Astrocyte (in vitro differentiated cells and primary cell): ENCODE measurements around the gene CD79A. TPM values are rescaled to one million over a fixed set of nuclear protein-coding genes. Genes with fewer than 3 reads are reported as not detected.
"Not testable (repeated sequence)": the region's sequence is repeated elsewhere in the genome, so short reads cannot be mapped to it uniquely, and the experiment has no call there.

ENCODE experiments used
- DNase-seq: peaks from one replicate; pipeline ENCODE4 v3.0.0-alpha.2; 2010; ENCODE audit warnings: low read depth
- FAIRE-seq: peaks from 2 replicates; lab custom pipeline; 2011; peaks lifted over from hg19 to GRCh38; lab: Jason Lieb, UNC
- H2AFZ ChIP-seq: 2 replicates; pipeline ENCODE4 v1.6.0; 2012; ENCODE audit warnings: low read depth, low read length, inconsistent platforms
- H3K27ac ChIP-seq: 2 replicates; pipeline ENCODE4 v1.5.1; 2011; ENCODE audit warnings: low read depth, low read length, inconsistent platforms
- H3K27me3 ChIP-seq: 2 replicates; pipeline ENCODE4 v1.6.0; 2011; ENCODE audit warnings: low read length, inconsistent platforms; ENCODE audit not compliant: insufficient read depth
- H3K36me3 ChIP-seq: 2 replicates; pipeline ENCODE4 v1.5.1; 2011; ENCODE audit warnings: low read length, inconsistent platforms; ENCODE audit not compliant: insufficient read depth
- H3K4me1 ChIP-seq: 2 replicates; pipeline ENCODE4 v1.5.1; 2011; ENCODE audit warnings: low read length, inconsistent platforms; ENCODE audit not compliant: insufficient read depth
- H3K4me2 ChIP-seq: 2 replicates; pipeline ENCODE4 v1.6.0; 2012; ENCODE audit warnings: low read length, inconsistent platforms
- H3K4me3 ChIP-seq: 2 replicates; pipeline ENCODE4 v1.5.1; 2011; ENCODE audit warnings: low read depth, mild to moderate bottlenecking, low read length, inconsistent platforms; ENCODE audit not compliant: insufficient read depth
- H3K79me2 ChIP-seq: 2 replicates; pipeline ENCODE4 v1.6.0; 2012; ENCODE audit warnings: mild to moderate bottlenecking, low read length, inconsistent platforms; ENCODE audit not compliant: insufficient read depth
- H3K9ac ChIP-seq: 2 replicates; pipeline ENCODE4 v1.6.0; 2012; ENCODE audit warnings: mild to moderate bottlenecking, low read length, inconsistent platforms
- H3K9me3 ChIP-seq: 2 replicates; pipeline ENCODE4 v1.5.1; 2012; ENCODE audit warnings: low read depth, mild to moderate bottlenecking, low read length, inconsistent platforms; ENCODE audit not compliant: insufficient read depth
- H4K20me1 ChIP-seq: 2 replicates; pipeline ENCODE4 v1.6.0; 2012; ENCODE audit warnings: low read length, inconsistent platforms; ENCODE audit not compliant: insufficient read depth
- H3K27ac Mint-ChIP-seq: one replicate; pipeline ENCODE4 v1.8.0; 2021; ENCODE audit warnings: mild to moderate bottlenecking, mixed read lengths; ENCODE audit not compliant: unreplicated experiment
- H3K27me3 Mint-ChIP-seq: one replicate; pipeline ENCODE4 v1.8.0; 2021; ENCODE audit warnings: low read depth, mixed read lengths; ENCODE audit not compliant: unreplicated experiment
- H3K36me3 Mint-ChIP-seq: one replicate; pipeline ENCODE4 v1.8.0; 2021; ENCODE audit warnings: low read depth, mixed read lengths; ENCODE audit not compliant: unreplicated experiment
- H3K4me1 Mint-ChIP-seq: one replicate; pipeline ENCODE4 v1.8.0; 2021; ENCODE audit warnings: low read depth, mixed read lengths; ENCODE audit not compliant: unreplicated experiment
- H3K4me3 Mint-ChIP-seq: one replicate; pipeline ENCODE4 v1.8.0; 2021; ENCODE audit warnings: mild to moderate bottlenecking, moderate library complexity, mixed read lengths; ENCODE audit not compliant: unreplicated experiment
- H3K9me3 Mint-ChIP-seq: one replicate; pipeline ENCODE4 v1.8.0; 2021; ENCODE audit warnings: mild to moderate bottlenecking, mixed read lengths; ENCODE audit not compliant: unreplicated experiment
- EZH2 ChIP-seq: IDR thresholded peaks from 2 replicates; pipeline ENCODE4 v1.6.1; 2012; ENCODE audit warnings: mild to moderate bottlenecking, low read length, inconsistent platforms; ENCODE audit not compliant: insufficient read depth
- total RNA-seq: library from RNA; stranded (reverse); gene quantifications from 2 replicates; pipeline ENCODE4 v1.2.1, GENCODE V29; 2021
- TF ChIP-seq, protein P1 (sequence below): IDR thresholded peaks from 2 replicates; pipeline ENCODE4 v1.5.1; 2011; ENCODE audit warnings: low read depth, mild to moderate bottlenecking, inconsistent platforms, low read length, moderate library complexity; ENCODE audit not compliant: insufficient read depth

CD79A gene
- total RNA-seq, 1 donor from 2014 or later, result 0.30 TPM

- peaks cover 45% of the 10 kb centered on the region for H4K20me1 ChIP-seq
- H3K9me3 ChIP-seq, result peaks cover 8% of the 10 kb centered on the region
- DNase-seq (no peak), FAIRE-seq (no peak)
- H3K27me3 Mint-ChIP-seq, result peaks cover 30% of the 10 kb centered on the region
- H3K27me3 ChIP-seq, result peaks cover 66% of the 10 kb centered on the region
- no peak overlapping the region for H3K27ac ChIP-seq
- no peak overlapping the region for H3K4me3 Mint-ChIP-seq
- no peaks in the 10 kb centered on the region for H3K36me3 Mint-ChIP-seq
- H3K79me2 ChIP-seq, result no peaks in the 10 kb centered on the region
- H3K9ac ChIP-seq, result no peak overlapping the region
- H2AFZ ChIP-seq, result no peak overlapping the region
- no peaks in the 10 kb centered on the region for H3K4me1 Mint-ChIP-seq
- H3K27ac Mint-ChIP-seq, result no peak overlapping the region
- no peaks in the 10 kb centered on the region for H3K36me3 ChIP-seq
- peaks cover 2% of the 10 kb centered on the region for H3K9me3 Mint-ChIP-seq
- no peak overlapping the region for H3K4me3 ChIP-seq
- H3K4me1 ChIP-seq, result no peaks in the 10 kb centered on the region
- no peak overlapping the region for H3K4me2 ChIP-seq
- peak; percentile 61 for TF ChIP-seq EZH2
- TF ChIP-seq, protein P1, sequence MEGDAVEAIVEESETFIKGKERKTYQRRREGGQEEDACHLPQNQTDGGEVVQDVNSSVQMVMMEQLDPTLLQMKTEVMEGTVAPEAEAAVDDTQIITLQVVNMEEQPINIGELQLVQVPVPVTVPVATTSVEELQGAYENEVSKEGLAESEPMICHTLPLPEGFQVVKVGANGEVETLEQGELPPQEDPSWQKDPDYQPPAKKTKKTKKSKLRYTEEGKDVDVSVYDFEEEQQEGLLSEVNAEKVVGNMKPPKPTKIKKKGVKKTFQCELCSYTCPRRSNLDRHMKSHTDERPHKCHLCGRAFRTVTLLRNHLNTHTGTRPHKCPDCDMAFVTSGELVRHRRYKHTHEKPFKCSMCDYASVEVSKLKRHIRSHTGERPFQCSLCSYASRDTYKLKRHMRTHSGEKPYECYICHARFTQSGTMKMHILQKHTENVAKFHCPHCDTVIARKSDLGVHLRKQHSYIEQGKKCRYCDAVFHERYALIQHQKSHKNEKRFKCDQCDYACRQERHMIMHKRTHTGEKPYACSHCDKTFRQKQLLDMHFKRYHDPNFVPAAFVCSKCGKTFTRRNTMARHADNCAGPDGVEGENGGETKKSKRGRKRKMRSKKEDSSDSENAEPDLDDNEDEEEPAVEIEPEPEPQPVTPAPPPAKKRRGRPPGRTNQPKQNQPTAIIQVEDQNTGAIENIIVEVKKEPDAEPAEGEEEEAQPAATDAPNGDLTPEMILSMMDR, result no peak
These were observed 36.7 kb downstream of the CD79A start for GRCh38 chr19:41913538-41914423.

DNA sequence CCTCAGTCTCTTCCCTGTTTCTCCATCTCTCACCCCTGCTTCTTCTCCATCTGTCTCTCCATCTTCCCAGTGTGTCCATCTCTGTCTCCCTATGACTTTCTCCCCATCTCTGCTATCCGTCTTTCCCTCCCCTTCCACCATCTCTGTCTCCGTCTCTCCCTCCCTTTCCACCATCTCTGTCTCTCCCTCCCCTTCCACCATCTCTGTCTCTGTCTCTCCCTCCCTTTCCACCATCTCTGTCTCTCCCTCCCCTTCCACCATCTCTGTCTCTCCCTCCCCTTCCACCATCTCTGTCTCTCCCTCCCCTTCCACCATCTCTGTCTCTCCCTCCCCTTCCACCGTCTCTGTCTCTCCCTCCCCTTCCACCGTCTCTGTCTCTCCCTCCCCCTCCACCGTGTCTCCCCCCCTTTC lies 37.4 kb downstream of the CD79A start:
- H3K36me3 Mint-ChIP-seq, H3K4me3 ChIP-seq, H3K27ac Mint-ChIP-seq, H3K4me1 ChIP-seq, H3K4me3 Mint-ChIP-seq, H3K36me3 ChIP-seq, H3K4me2 ChIP-seq, H3K9ac ChIP-seq, H3K79me2 ChIP-seq, DNase-seq, H3K9me3 ChIP-seq, H2AFZ ChIP-seq, H3K9me3 Mint-ChIP-seq, H3K27ac ChIP-seq, H3K4me1 Mint-ChIP-seq, FAIRE-seq: not testable (repeated sequence)
- peaks cover 72% of the 10 kb centered on the region for H3K27me3 ChIP-seq
- H3K27me3 Mint-ChIP-seq, result peaks cover 30% of the 10 kb centered on the region
- H4K20me1 ChIP-seq, result peaks cover 45% of the 10 kb centered on the region

GRCh38 chr19:41915021-41915775 lies 38.1 kb downstream of the CD79A start:
- DNase-seq (no peak), FAIRE-seq (no peak)
- Histone ChIP-seq H2AFZ (no peak overlapping the region), H3K27ac (no peak overlapping the region), H3K4me1 (no peaks in the 10 kb centered on the region), H3K4me3 (no peak overlapping the region), H3K79me2 (no peaks in the 10 kb centered on the region), H3K4me2 (peak overlapping the region; percentile 19), H3K27me3 (peaks cover 79% of the 10 kb centered on the region), H3K36me3 (no peaks in the 10 kb centered on the region), H3K9me3 (peaks cover 14% of the 10 kb centered on the region), H4K20me1 (peaks cover 42% of the 10 kb centered on the region), H3K9ac (no peak overlapping the region)
- peaks cover 2% of the 10 kb centered on the region for H3K9me3 Mint-ChIP-seq
- TF ChIP-seq, protein P1, result no peak
- TF ChIP-seq EZH2, result peak; percentile 81
- no peak overlapping the region for H3K4me3 Mint-ChIP-seq
- H3K27me3 Mint-ChIP-seq, result peaks cover 30% of the 10 kb centered on the region
- H3K27ac Mint-ChIP-seq, result no peak overlapping the region
- no peaks in the 10 kb centered on the region for H3K4me1 Mint-ChIP-seq
- H3K36me3 Mint-ChIP-seq, result no peaks in the 10 kb centered on the region
